Measurements from ENCODE around the gene ARID1B. TPM values are rescaled to one million over a fixed set of nuclear protein-coding genes. Genes with fewer than 3 reads are reported as not detected.

ARID1B gene
- total RNA-seq, 4 donors from 2014 or later = 87.1 to 194 (median 115) TPM

GRCh38 chr6:157061770-157062594, 284.8 kb downstream of the ARID1B start:
- 90 to 91% methylated on average over 8 to 9 of the region's 9 CpGs for WGBS, 2 donors (ENCODE audit: low coverage in 1 of 2)
- intact Hi-C loops (cut with DNase I; ENCODE audit: low total_unique reads) = no loop called here
- no peak for DNase-seq
- in situ Hi-C loops (cut with MboI; ENCODE audit: low pct_ligation_motif_present in 1 of 4, low pct_unique_long_range_greater_than_20kb in 1 of 4, low sequenced_read_pairs in 3 of 4) = no loop called here
- no peak overlapping the region for H3K27ac ChIP-seq
- H3K27me3 ChIP-seq = no peaks in the 10 kb centered on the region
- no peak overlapping the region for H3K4me3 ChIP-seq
- no peaks in the 10 kb centered on the region for H3K9me3 ChIP-seq
- TF ChIP-seq EP300 (IDR thresholded peaks at IDR 0.05; ENCODE audit: low read depth) (no peak), POLR2AphosphoS5 (IDR thresholded peaks at IDR 0.05) (no peak), POLR2A (IDR thresholded peaks at IDR 0.05) (no peak), CTCF (IDR thresholded peaks at IDR 0.05) (no peak)
- no peaks in the 10 kb centered on the region for H3K36me3 ChIP-seq
- peaks cover 0 to 16% (median 6%) of the 10 kb centered on the region in 4 donors for H3K4me1 ChIP-seq

GRCh38 chr6:157063176-157063905, 286.2 kb downstream of the ARID1B start:
- in situ Hi-C loops (cut with MboI; ENCODE audit: low pct_ligation_motif_present in 1 of 4, low pct_unique_long_range_greater_than_20kb in 1 of 4, low sequenced_read_pairs in 3 of 4) (no loop called here), intact Hi-C loops (cut with DNase I; ENCODE audit: low total_unique reads) (no loop called here)
- TF ChIP-seq POLR2A (IDR thresholded peaks at IDR 0.05) = no peak
- TF ChIP-seq EP300 (IDR thresholded peaks at IDR 0.05; ENCODE audit: low read depth) = no peak
- TF ChIP-seq CTCF (IDR thresholded peaks at IDR 0.05) = no peak
- TF ChIP-seq POLR2AphosphoS5 (IDR thresholded peaks at IDR 0.05) = no peak
- H3K9me3 ChIP-seq = no peaks in the 10 kb centered on the region
- no peak for DNase-seq
- H3K4me3 ChIP-seq = no peak overlapping the region
- no peak overlapping the region for H3K27ac ChIP-seq
- peaks cover 0 to 25% (median 6%) of the 10 kb centered on the region in 4 donors for H3K4me1 ChIP-seq
- WGBS, 2 donors (ENCODE audit: low coverage in 1 of 2) = 68 to 79% methylated on average over 2 of the region's 2 CpGs
- H3K27me3 ChIP-seq = no peaks in the 10 kb centered on the region
- no peaks in the 10 kb centered on the region for H3K36me3 ChIP-seq

DNA sequence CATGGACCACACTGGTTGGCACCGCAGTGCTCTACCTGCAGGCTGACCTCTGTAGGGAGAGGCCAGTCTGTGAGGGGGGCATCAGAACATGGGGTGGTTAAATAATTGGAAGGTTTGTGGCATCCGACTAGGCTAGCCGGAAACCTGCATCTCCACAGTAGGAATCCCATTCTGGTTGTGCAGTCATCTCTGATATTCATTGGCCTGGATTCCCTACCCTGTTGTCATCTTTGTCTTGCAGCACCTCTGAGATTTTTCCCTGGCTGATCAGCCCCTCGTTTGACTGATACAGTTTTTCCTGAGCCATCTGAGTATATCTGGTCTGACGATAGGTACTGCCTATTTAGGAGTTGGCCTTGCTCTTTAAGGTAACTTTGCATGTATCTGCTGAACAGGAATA, 286.7 kb downstream of the ARID1B start:
- Histone ChIP-seq H3K36me3 (no peaks in the 10 kb centered on the region), H3K9me3 (no peaks in the 10 kb centered on the region), H3K4me3 (no peak overlapping the region), H3K27ac (no peak overlapping the region), H3K4me1 (peaks cover 0 to 29% (median 10%) of the 10 kb centered on the region in 4 donors), H3K27me3 (no peaks in the 10 kb centered on the region)
- TF ChIP-seq EP300 (IDR thresholded peaks at IDR 0.05; ENCODE audit: low read depth) (no peak), POLR2AphosphoS5 (IDR thresholded peaks at IDR 0.05) (no peak), POLR2A (IDR thresholded peaks at IDR 0.05) (no peak), CTCF (IDR thresholded peaks at IDR 0.05) (no peak)
- 81 to 89% methylated on average over 4 to 5 of the region's 5 CpGs for WGBS, 2 donors (ENCODE audit: low coverage in 1 of 2)
- in situ Hi-C loops (cut with MboI; ENCODE audit: low pct_ligation_motif_present in 1 of 4, low pct_unique_long_range_greater_than_20kb in 1 of 4, low sequenced_read_pairs in 3 of 4) (no loop called here), intact Hi-C loops (cut with DNase I; ENCODE audit: low total_unique reads) (no loop called here)
- no peak for DNase-seq

GRCh38 chr6:157064502-157064901, 287.3 kb downstream of the ARID1B start:
- H3K4me1 ChIP-seq = peaks cover 5 to 29% (median 11%) of the 10 kb centered on the region in 4 donors

More at GRCh38 chr6:157064502-157064901, 287.3 kb downstream of the ARID1B start:
- Histone ChIP-seq H3K9me3 (no peaks in the 10 kb centered on the region), H3K36me3 (no peaks in the 10 kb centered on the region), H3K4me3 (no peak overlapping the region), H3K27me3 (no peaks in the 10 kb centered on the region), H3K27ac (no peak overlapping the region)
- DNase-seq = no peak
- 89 to 90% methylated on average over 7 to 8 of the region's 8 CpGs for WGBS, 2 donors (ENCODE audit: low coverage in 1 of 2)
- no peak for TF ChIP-seq CTCF (IDR thresholded peaks at IDR 0.05)
- TF ChIP-seq POLR2AphosphoS5 (IDR thresholded peaks at IDR 0.05) = no peak
- no peak for TF ChIP-seq POLR2A (IDR thresholded peaks at IDR 0.05)
- no peak for TF ChIP-seq EP300 (IDR thresholded peaks at IDR 0.05; ENCODE audit: low read depth)
- in situ Hi-C loops (cut with MboI; ENCODE audit: low pct_ligation_motif_present in 1 of 4, low pct_unique_long_range_greater_than_20kb in 1 of 4, low sequenced_read_pairs in 3 of 4) (no loop called here), intact Hi-C loops (cut with DNase I; ENCODE audit: low total_unique reads) (no loop called here)

Measured in transverse colon (tissue), 4 donors.